HepG2 (cell line): ENCODE data around the gene NOTO. TPM values are rescaled to one million over a fixed set of nuclear protein-coding genes. Genes with fewer than 3 reads are reported as not detected.

Source experiments
- ATAC-seq: fragments of 200-7000 bp; cut with Tn5 transposase; 3 replicates; pipeline ENCODE4 v1.9.1; 2020; ENCODE audit warnings: mild to moderate bottlenecking, moderate library complexity
- BruUV-seq: library from RNA; stranded (reverse); fragments of 400-500 nt; replicated peaks from 2 replicates; lab custom pipeline; 2021; lab: Mats Ljungman, UMichigan
- CTCF ChIA-PET: fragments of 300-600 bp; formaldehyde crosslinking; extraction: SDS; loops from one replicate; lab custom pipeline; 2021; ENCODE audit warnings: low total read pairs, inconsistent platforms, low intra/inter-chr PET ratio; lab: Yijun Ruan, JAX
- POLR2A ChIA-PET: fragments of 350-600 bp; sonication (Branson Sonifier 250); formaldehyde crosslinking; loops from one replicate; lab custom pipeline; 2020; ENCODE audit warnings: antibody characterized with exemption, inconsistent platforms; lab: Yijun Ruan, JAX
- DNase-seq: peaks from one replicate; pipeline ENCODE4 v3.0.0-alpha.2; 2015; ENCODE audit warnings: low spot score
- FAIRE-seq: peaks from 3 replicates; lab custom pipeline; 2011; peaks lifted over from hg19 to GRCh38; lab: Jason Lieb, UNC
- H2AFZ ChIP-seq: one replicate; pipeline ENCODE4 v1.6.1; 2011; ENCODE audit warnings: low read length, inconsistent platforms
- H3K27ac ChIP-seq: fragments of 300-600 bp; 3 replicates; pipeline ENCODE4 v1.8.0; 2011; ENCODE audit warnings: mixed run types, mild to moderate bottlenecking, mixed read lengths, low read length, inconsistent platforms; ENCODE audit not compliant: insufficient read depth; ENCODE audit errors: extremely low read length
- H3K27me3 ChIP-seq, 2 experiments: fragments of 200-600 bp in 1 of 2; 2 replicates in 1 of 2; 3 replicates in 1 of 2; pipeline versions ENCODE4 v1.6.0 to v1.8.0; 2011; ENCODE audit warnings: low read length in 2 of 2, mild to moderate bottlenecking in 2 of 2, moderate library complexity in 2 of 2, inconsistent platforms in 1 of 2; ENCODE audit not compliant: insufficient read depth in 2 of 2, control insufficient read depth in 1 of 2
- H3K36me3 ChIP-seq, 2 experiments: fragments of 200-600 bp in 1 of 2; replicated peaks in 1 of 2; 2 replicates in 1 of 2; 3 replicates in 1 of 2; pipeline versions ENCODE4 v1.5.1 to v1.8.0; 2011; ENCODE audit warnings: low read length in 2 of 2, inconsistent platforms in 1 of 2; ENCODE audit not compliant: insufficient read depth in 2 of 2, control insufficient read depth in 1 of 2
- H3K4me1 ChIP-seq: 2 replicates; pipeline ENCODE4 v1.5.1; 2012; ENCODE audit warnings: low read length, inconsistent platforms; ENCODE audit not compliant: insufficient read depth
- H3K4me2 ChIP-seq: 2 replicates; pipeline ENCODE4 v1.6.0; 2011; ENCODE audit warnings: low read depth, low read length, inconsistent platforms
- H3K4me3 ChIP-seq, 3 experiments: fragments of 200-600 bp in 1 of 3; sonication (generic), shearing (Covaris generic) in 1 of 3; replicated peaks in 1 of 3; 2 replicates each; pipeline ENCODE4 v1.5.1; 2011 to 2016; ENCODE audit warnings: low read length in 3 of 3, inconsistent platforms in 2 of 3, low read depth in 2 of 3, mild to moderate bottlenecking in 2 of 3, control low read depth in 1 of 3, mixed read lengths in 1 of 3; ENCODE audit not compliant: insufficient read depth in 1 of 3
- H3K79me2 ChIP-seq: one replicate; pipeline ENCODE4 v1.6.1; 2011; ENCODE audit warnings: low read length, inconsistent platforms; ENCODE audit not compliant: insufficient read depth
- H3K9ac ChIP-seq: 2 replicates; pipeline ENCODE4 v1.6.0; 2011; ENCODE audit warnings: mild to moderate bottlenecking, low read depth, low read length, inconsistent platforms; ENCODE audit not compliant: insufficient read depth
- H3K9me3 ChIP-seq: 2 replicates; pipeline ENCODE4 v1.5.1; 2012; ENCODE audit warnings: mild to moderate bottlenecking, low read length
- H4K20me1 ChIP-seq: 2 replicates; pipeline ENCODE4 v1.6.0; 2011; ENCODE audit warnings: inconsistent platforms, mild to moderate bottlenecking, low read length, moderate library complexity; ENCODE audit not compliant: insufficient read depth
- SMARCC2 ChIP-seq: fragments of 450-650 bp; IDR thresholded peaks from 2 replicates; pipeline ENCODE4 v1.6.1; 2017; ENCODE audit warnings: antibody characterized with exemption, mild to moderate bottlenecking
- ZEB1 ChIP-seq: IDR thresholded peaks from 2 replicates; pipeline ENCODE4 v1.6.1; 2012; ENCODE audit warnings: mild to moderate bottlenecking, low read depth, inconsistent platforms; ENCODE audit not compliant: insufficient replicate concordance
- ZFX ChIP-seq: sonication (generic); formaldehyde crosslinking; IDR thresholded peaks from 2 replicates; pipeline ENCODE4 v1.4.0; 2020; ENCODE audit warnings: mild to moderate bottlenecking, low read depth, missing genetic modification reagents, moderate library complexity
- ZNF234 ChIP-seq: sonication (generic); formaldehyde crosslinking; conservative IDR thresholded peaks from 2 replicates; pipeline ENCODE4 v1.5.1; 2020; ENCODE audit warnings: mild to moderate bottlenecking, missing genetic modification reagents
- ZNF33A ChIP-seq: sonication (generic); formaldehyde crosslinking; IDR thresholded peaks from 2 replicates; pipeline ENCODE4 v1.5.1; 2020; ENCODE audit warnings: missing genetic modification reagents, mild to moderate bottlenecking, moderate library complexity, borderline replicate concordance
- ZNF446 ChIP-seq: sonication (generic); formaldehyde crosslinking; IDR thresholded peaks from 2 replicates; pipeline ENCODE4 v1.5.0; 2020; ENCODE audit warnings: mild to moderate bottlenecking, missing genetic modification reagents
- WGBS: methylation state at CpG from one replicate; pipeline ENCODE4 v1.1.6; 2017; ENCODE audit warnings: low lambda C conversion rate; 5-methylcytosine and 5-hydroxymethylcytosine counted together
- in situ Hi-C: cut with HindIII; loops from 2 replicates; pipeline ENCODE4 v1.10.0; 2017; ENCODE audit warnings: low pct_unique_long_range_greater_than_20kb; ENCODE audit not compliant: extremely low pct_ligation_motif_present
- intact Hi-C: fragments of 100-400 bp; cut with micrococcal nuclease; formaldehyde crosslinking; loops from one replicate; pipeline ENCODE4 v1.10.0; 2022; ENCODE audit not compliant: unreplicated experiment
- polyA plus RNA-seq, 8 experiments: library from polyadenylated mRNA; depleted of rRNA in 3 of 8; stranded (reverse) in 7 of 8; unstranded in 1 of 8; fragments of >200 nt; fragmentation: Illumina TruSeq in 4 of 8; extraction: Trizol in 4 of 8; gene quantifications; 2 replicates each; pipeline versions ENCODE4 v1.2.1 to v1.2.3, GENCODE V29; 2011 to 2016; ENCODE audit warnings: low read depth in 4 of 8, missing spikeins in 1 of 8, mixed read lengths in 1 of 8; ENCODE audit not compliant: insufficient read depth in 1 of 8
- total RNA-seq, 5 experiments: library from RNA; depleted of rRNA; stranded (reverse); fragments of >200 nt; fragmentation: Illumina TruSeq; extraction: Trizol; gene quantifications; 2 replicates each; pipeline ENCODE4 v1.2.3, GENCODE V29; 2016; ENCODE audit warnings: low read depth in 1 of 5
- TF ChIP-seq, protein P1 (sequence below): IDR thresholded peaks from 2 replicates; pipeline ENCODE4 v1.6.1; 2016; ENCODE audit warnings: missing compliant biosample characterization, missing genetic modification reagents, borderline replicate concordance
- TF ChIP-seq, protein P2 (sequence below): sonication (generic); formaldehyde crosslinking; IDR thresholded peaks from 2 replicates; pipeline ENCODE4 v1.8.0; 2022; ENCODE audit warnings: missing genetic modification reagents, mild to moderate bottlenecking, inconsistent platforms, borderline replicate concordance

NOTO gene
- total and polyA plus RNA-seq, 2 of the 13 experiments (the other 11 are each of a cell fraction or from before 2014, with no cell fraction given) = not detected

DNA sequence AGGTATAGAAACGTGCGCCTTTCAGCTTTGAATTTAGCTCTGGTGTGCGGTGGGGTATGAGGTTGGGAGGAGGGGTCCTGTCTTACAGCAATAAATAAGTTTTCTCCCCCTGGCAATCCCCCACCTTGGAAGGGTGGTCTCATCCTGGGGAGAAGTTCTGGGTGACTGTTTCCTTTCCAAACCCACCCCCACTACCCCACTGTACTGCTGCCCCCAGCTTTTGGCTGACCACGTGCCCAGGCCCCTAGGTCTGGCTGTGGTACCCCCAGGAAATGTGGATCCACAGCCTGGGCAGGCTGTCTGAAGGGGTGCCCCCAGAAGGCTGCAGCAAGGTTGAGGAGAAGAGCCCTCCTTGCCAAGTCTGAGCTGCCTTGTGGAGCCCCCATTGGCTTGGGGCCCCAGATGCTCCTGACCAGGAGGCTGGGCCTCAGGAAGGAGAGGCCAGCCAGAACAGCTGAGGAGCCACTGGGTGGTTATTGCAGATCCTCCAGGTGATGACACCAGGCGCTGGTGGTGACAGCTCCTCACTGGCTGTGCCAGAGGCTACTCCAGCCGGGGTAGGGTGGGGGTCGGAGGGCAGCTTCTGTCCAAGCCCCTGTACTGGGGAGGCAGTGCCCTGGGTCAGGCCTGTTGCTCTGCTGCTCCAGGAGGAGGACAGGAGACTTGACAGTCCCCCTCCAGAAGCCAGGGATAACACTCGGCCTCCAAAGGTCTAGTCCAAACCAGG is 56.0 kb downstream of the NOTO start:
- POLR2A ChIA-PET = interaction anchor here (1.6 to 2.1 kb wide), 2 partner anchors 8 to 25 kb away, joined by 5 to 8 read pairs; partner anchors contain the start of genes CCT7 and PRADC1
- WGBS = 91% methylated on average over 6 of the region's 8 CpGs

DNA sequence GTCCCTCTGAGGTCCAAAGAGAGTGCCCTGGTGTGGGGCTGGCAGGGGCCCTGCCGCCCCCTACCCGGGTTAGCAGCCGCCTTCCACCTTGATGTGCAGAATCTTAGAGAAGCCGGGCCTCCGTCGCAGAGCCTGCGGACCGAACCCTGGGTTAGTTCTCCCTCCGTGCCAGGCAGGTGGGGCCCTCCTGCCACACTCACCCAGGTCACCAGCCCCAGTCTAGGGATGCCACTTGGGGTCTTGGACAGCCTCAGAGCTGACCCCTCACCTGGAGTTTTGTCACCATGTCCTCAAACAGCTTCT is 56.5 kb downstream of the NOTO start:
- 100% methylated on average over 3 of the region's 9 CpGs for WGBS

More for the DNA sequence above, 56.0 kb downstream of the NOTO start:
- no peak overlapping the region for H2AFZ ChIP-seq
- H3K4me2 ChIP-seq = no peak overlapping the region
- peaks cover 36% of the 10 kb centered on the region for H3K4me1 ChIP-seq
- ATAC-seq = no peak
- TF ChIP-seq ZNF446 (CRISPR knock-in tag) = 0 out of 2 replicates have a peak, but pooled peaks have one; percentile 20
- TF ChIP-seq, protein P1, sequence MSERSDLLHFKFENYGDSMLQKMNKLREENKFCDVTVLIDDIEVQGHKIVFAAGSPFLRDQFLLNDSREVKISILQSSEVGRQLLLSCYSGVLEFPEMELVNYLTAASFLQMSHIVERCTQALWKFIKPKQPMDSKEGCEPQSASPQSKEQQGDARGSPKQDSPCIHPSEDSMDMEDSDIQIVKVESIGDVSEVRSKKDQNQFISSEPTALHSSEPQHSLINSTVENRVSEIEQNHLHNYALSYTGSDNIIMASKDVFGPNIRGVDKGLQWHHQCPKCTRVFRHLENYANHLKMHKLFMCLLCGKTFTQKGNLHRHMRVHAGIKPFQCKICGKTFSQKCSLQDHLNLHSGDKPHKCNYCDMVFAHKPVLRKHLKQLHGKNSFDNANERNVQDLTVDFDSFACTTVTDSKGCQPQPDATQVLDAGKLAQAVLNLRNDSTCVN (CRISPR knock-in tag) = no peak
- H3K27me3 ChIP-seq = no peaks in the 10 kb centered on the region
- no peaks in the 10 kb centered on the region for H3K9me3 ChIP-seq
- intact Hi-C loops (no loop called here), in situ Hi-C loops (no loop called here)
- H4K20me1 ChIP-seq = no peaks in the 10 kb centered on the region
- CTCF ChIA-PET = no interaction called here
- H3K79me2 ChIP-seq = no peaks in the 10 kb centered on the region
- no peak for FAIRE-seq
- H3K36me3 ChIP-seq = peaks cover 6 to 21% of the 10 kb centered on the region in 2 experiments
- H3K4me3 ChIP-seq = no peak overlapping the region
- H3K27ac ChIP-seq = no peak overlapping the region
- no peak overlapping the region for H3K9ac ChIP-seq
- BruUV-seq = no TSS peak
- no peak for DNase-seq

More for the DNA sequence above, 56.5 kb downstream of the NOTO start:
- CTCF ChIA-PET = no interaction called here
- Histone ChIP-seq H3K9ac (no peak overlapping the region), H3K4me3 (no peak overlapping the region), H3K4me1 (peaks cover 41% of the 10 kb centered on the region), H3K27me3 (no peaks in the 10 kb centered on the region), H3K9me3 (no peaks in the 10 kb centered on the region), H2AFZ (no peak overlapping the region)
- intact Hi-C loops (no loop called here), in situ Hi-C loops (no loop called here)
- BruUV-seq = no TSS peak
- no peak for FAIRE-seq
- DNase-seq = no peak
- POLR2A ChIA-PET = interaction anchor here (2.1 kb wide), 1 partner anchor 9 kb away, joined by 5 read pairs; no protein-coding TSS in a partner anchor
- TF ChIP-seq ZNF234 (CRISPR knock-in tag) (no peak), ZFX (CRISPR knock-in tag) (no peak), ZEB1 (no peak), SMARCC2 (no peak), ZNF33A (CRISPR knock-in tag) (no peak)
- TF ChIP-seq, protein P2, sequence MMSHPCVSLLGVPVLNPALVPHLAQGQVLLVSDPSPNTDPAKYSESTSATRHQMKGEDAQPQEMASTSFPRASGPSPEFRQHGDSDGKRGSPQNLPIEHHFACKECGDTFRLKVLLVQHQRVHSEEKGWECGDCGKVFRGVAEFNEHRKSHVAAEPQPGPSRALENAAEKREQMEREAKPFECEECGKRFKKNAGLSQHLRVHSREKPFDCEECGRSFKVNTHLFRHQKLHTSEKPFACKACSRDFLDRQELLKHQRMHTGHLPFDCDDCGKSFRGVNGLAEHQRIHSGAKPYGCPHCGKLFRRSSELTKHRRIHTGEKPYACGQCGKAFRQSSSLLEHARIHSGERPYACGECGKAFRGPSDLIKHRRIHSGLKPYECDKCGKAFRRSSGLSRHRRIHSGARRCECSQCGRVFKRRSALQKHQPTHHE (CRISPR knock-in tag) = no peak
- TF ChIP-seq, all 625 proteins: peak for 0
- ATAC-seq = no peak
- Histone ChIP-seq H3K27ac (no peak overlapping the region), H3K79me2 (no peaks in the 10 kb centered on the region), H3K36me3 (peaks cover 3 to 17% of the 10 kb centered on the region in 2 experiments), H3K4me2 (no peak overlapping the region), H4K20me1 (no peaks in the 10 kb centered on the region)
